Umbilical cord (tissue), 2 donors: ENCODE data around the gene RBM39. TPM values are rescaled to one million over a fixed set of nuclear protein-coding genes. Genes with fewer than 3 reads are reported as not detected.
"Not testable (repeated sequence)": the region's sequence is repeated elsewhere in the genome, so short reads cannot be mapped to it uniquely, and the experiment has no call there.

Experiments
- DNase-seq: peaks from one replicate; pipeline ENCODE4 v3.0.0-alpha.2; 2015; ENCODE audit warnings: low spot score
- total RNA-seq: library from RNA; depleted of rRNA; stranded (reverse); fragments of >200 nt; gene quantifications from one replicate; pipeline ENCODE4 v1.2.3, GENCODE V29; 2014; ENCODE audit warnings: low replicate concordance; ENCODE audit not compliant: insufficient read depth

RBM39 gene
- total RNA-seq, 1 donor from 2014 or later, result 460 TPM

DNA sequence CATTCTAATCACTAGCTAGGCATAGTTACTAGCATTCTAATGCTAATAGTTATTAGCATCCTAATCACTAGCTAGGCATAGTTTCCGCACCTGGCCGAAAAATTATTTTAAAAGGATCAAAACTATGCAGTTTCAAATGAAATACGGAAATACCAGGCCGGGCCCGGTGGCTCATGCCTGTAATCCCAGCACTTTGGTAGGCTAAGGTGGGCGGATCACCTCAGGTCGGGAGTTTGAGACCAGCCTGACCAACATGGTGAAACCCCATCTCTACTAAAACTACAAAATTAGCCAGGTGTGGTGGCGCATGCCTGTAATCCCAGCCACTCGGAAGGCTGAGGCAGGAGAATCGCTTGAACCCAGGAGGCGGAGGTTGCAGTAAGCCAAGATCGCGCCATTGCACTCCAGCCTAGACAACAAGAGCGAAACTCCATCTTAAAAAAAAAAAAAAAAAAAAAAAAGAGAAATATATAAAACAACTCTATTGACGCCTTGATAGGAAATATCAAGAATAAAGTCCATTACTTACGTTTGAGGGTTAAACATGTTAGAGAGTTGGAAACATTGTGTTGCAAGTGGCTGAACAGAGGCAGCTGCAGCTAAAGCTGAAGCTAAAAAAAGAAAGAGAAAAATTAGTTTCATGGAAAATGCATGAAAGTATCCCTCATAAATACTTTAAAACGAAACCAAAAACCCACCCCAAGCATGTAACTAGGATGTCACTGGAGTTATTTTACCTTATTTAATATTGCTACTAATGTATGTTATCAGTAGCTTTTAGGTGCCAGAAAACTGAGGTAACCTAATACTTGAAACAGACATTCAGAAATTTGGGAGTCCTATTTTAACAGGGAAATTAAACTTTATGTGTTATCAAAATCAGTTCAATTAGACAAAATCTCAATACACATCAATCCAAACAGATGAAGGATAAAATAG is 35.2 kb downstream of the RBM39 start:
- not testable (repeated sequence) for DNase-seq

DNA sequence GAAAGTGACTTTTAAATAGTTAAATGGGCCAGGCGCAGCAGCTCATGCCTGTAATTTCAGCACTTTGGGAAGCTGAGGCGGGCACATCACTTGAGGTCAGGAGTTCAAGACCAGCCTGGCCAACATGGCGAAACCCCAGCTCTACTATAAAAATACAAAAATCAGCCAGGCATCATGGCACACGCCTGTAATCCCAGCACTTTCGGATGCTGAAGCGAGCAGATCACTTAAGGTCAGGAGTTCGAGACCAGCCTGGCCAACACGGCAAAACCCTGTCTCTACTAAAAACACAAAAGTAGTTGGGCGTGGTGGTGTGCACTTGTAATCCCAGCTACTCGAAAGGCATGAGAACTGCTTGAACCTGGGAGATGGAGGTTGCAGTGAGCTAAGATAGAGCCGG is 36.2 kb downstream of the RBM39 start:
- DNase-seq, result not testable (repeated sequence)

DNA sequence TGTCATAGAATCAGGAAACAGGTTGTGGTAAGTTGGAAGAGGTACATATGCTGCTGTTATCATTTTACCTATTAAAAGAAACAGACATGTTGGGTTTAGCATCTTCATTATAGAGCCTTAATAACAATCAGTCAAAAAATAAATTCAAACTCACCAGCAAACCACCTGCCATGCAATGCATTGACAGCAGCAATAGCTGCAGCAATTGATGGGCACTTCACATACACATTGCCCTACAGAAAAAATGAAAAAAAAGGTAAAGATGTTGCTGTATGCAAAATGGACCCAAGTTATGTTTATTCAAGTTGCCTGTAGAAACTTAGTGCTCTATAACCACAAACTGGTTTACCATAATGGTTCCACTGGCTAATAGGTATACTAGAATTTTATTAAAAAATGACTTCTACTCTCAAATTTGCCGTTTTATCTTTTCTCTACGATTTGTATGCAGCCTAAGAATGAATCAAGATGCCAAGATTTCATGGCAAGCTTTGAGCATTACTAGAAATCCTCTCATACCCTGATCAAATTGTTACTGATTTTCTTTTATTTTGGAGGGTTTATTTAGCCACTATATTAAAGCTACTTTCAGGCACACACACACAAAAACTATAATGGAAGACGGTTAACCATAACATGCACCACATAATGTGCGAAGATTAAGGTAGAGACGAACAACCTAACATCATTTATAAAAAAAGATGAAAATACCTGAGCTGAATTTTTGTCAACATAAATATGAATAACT is 37.4 kb downstream of the RBM39 start:
- no peak for DNase-seq

DNA sequence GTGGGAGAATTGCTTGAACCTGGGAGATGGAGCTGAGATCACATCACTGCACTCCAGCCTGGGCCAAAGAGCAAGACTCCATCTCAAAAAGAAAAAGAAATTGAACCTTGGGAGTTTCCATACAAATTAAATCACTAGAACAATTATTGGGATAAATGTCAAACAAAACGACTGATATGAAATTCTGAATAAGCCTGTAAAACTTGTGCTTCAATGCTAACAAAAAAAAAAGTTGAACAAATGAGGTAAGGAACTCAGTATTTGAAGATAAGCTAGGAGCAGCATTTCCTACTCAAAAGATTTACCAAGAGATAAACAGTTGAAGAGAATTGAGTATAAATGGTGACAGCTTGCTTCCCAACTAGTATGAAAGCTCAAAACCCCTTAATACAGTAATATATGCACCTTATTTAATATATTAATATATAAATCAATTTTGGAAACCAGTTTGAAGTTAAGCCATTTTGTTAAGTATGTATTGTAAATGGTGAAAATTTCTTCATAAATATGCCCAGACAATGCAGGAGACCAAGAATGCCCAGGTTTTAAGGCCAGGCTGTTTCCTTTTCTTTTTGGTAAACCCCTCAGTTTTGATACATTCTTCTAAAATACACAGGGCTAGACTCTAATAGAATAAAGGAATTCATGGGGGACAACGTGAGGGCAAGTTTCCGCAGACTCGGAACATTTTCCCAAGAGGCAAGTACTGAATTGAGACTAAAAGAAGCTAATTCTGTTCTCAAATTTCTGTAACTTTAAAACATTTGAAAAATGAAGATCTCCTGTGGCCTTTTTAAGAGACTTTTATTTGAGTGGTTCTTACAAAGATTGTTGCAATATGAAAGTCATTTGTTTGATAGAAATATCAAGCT is 39.0 kb downstream of the RBM39 start:
- no peak for DNase-seq

DNA sequence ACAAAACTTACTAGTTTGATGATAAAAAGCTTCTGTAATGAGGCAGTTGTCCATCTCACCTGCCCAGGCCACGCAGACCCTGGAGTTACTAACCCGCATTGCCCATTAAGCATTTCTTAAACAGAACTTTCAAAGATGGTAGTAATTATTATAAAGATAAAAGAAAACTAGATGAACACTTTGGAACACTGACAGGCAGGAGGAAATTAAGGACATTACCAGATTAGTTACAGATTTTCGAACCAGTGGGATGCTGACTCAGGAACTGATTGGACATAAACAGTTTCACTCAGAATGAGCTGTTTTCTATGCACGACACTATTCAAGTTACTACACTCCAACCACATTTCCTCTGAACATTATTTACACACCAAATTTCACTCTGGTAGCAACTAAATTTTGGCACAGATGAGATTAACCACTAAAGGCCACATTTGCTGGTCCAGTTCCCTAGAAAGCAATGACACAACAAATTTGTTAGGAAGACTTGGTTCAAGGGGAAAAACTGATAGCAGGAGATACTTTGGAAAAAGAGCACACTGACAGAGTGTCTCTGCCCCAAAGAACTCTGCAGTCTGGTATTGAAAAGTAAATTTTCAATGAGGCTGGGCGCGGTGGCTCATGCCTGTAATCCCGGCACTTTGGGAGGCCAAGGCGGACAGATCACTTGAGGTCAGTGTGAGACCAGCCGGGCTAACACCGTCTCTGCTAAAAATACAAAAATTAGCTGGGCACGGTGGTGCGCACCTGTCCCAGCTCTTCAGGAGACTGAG is 39.8 kb downstream of the RBM39 start:
- DNase-seq, result no peak

DNA sequence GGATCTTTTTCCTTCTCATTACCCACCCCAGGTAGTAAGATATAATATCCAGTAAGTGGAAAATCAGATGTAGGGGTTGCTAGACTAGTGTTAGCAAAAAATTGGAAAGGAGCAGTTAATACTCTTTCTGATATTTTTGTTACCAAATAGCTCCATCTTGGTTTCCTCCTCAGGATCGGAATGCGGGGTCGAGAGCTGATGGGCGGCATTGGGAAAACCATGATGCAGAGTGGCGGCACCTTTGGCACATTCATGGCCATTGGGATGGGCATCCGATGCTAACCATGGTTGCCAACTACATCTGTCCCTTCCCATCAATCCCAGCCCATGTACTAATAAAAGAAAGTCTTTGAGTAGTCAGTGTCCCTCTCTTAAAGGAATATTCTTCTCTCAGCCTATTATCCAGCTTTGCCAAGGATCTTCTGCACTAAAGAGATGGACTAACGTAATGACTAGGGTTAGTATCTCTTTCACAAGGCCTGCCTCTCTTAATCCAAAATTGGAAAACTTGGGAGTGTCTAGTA is 41.4 kb downstream of the RBM39 start:
- DNase-seq, result no peak

DNA sequence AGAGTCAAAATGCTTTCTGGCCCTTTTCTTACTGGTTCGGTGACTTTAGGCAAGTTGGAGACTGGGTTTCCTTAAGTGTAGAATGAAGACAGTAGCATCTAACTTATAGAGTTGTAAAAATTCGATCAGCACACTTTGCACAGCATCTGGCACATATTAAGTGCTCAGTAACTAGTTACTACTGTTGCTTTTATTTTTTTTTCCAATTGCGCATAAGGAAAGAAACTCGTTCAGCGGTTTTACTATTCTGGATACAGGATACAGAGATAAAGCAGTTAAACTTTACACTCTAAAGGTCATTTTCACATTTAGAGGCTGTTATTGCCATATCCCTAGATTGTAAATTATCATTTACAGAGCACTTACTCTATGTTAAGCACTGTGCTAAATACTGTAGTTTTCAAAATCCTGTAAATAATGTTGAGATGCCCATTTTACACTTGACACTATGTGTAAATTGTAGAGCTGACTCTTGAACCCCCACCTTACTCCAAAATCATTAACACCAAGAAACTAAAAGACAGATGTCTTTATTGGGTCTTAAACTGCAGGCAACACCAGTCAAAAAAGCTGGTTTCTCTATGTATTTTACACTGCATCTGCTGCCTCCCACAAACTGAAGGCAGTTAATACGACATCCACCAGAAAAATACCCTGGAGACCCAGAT is 42.0 kb downstream of the RBM39 start:
- no peak for DNase-seq

DNA sequence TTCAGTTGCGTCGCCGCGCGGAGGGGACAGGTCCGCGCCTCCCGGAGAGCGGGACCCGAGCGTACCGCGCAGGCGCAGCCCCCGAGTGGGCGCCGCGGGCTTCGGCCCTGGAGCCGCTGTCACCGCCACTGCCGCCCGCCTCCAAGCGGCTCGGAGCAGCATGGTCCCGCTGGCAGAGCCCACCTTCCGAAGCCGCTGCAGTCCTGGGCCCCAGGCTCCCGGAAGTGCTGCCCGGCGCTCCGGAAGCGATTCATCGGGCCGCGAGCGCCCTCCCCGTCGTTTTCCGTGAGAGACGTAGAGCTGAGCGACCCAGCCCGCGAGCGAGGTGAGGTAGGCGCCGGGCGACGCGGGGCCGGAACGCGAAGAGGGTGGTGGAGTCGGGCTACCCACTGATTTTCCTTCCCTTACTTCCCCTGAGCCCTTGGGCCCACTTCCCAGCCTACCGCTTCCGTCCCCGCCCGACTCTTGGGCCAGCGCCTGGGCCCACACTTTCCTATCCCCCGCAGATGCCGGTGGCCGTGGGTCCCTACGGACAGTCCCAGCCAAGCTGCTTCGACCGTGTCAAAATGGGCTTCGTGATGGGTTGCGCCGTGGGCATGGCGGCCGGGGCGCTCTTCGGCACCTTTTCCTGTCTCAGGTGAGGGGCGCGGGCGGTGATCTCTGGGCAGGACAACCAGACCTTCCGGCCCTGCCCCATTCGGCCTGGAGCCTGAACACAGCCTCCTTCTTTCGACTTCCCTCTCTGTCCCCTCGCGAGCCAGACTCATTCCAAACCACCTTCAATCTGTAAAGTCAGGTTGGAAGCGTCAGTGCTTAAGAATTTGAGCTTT is 42.7 kb downstream of the RBM39 start, which contains the start of the genes NFS1 and ROMO1:
Gene NFS1, minus strand, starts transcription at position 226 of the 830 bp plus-strand sequence. Its CDS starts 64 bp downstream, at position 162.
Gene ROMO1, plus strand, starts transcription at position 279 of the 830 bp plus-strand sequence. Its CDS starts 228 bp downstream, at position 507.
- peak; percentile 88 for DNase-seq

DNA sequence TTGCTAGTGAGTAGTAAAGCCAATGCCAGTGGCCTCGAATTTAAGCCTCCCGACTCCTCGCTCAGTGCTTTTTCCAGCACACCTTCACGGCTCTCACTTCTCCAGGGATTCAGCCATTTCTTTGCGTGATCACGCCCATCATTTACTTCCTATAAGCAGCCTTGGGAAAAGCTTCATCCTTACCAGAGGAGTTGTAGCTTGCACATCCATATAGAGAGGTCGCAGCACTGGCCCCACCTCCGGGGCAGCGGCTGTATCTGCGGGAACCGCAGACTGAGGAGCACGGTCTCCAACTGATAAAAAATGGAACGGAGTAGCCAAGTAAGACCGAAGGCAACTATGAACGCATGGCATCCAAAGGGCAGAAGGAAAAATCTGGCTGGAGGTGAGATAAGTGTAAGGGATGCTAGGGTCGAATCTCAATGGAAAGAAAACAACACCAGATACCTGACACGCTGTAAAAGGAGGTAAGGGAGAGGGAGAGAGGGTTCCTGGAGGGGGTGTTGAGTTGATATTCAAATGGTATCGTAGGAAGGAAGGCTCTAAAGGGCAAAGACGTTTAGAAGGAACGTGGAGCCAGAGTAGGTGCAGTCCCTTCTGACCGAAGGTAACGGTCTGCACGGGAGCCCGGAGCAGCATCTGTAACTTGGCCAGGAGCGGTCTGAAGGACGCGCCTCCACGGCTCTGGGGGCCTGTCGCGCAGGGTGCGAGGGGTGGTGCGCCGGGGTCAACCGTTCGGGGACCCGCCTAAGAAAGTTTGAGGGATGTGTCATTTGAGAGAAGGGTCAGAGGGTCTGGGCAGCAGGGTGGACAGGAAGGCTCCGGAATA is 43.5 kb downstream of the RBM39 start:
- DNase-seq, result peak; percentile 9

DNA sequence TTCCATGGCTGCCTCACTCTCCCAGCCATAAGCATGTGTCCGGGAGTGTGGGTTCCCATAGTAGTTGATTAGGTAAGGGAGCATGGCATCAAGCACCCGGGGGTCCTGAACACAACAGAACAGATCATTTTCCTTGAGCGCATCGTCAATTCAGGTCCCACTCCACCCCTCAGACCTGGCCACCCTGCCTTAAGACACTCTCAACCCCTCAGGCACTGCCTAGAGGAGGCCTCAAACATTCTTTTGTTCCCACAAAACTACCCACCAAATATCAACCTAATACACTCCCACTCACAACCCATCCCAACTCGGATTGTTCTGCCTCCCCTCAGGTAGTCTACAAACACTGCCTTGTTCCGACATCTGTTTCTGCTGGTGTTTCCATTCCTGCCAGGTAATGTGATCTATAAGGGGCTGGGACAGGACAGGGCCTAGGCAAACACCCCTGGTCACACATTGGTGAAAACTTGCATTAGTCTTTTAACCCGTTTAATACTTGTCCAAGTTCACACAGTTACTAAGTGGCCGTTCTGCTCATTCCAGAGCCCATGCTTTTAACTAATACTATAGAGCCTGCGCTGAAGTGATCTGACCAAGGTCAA is 44.3 kb downstream of the RBM39 start:
- no peak for DNase-seq

DNA sequence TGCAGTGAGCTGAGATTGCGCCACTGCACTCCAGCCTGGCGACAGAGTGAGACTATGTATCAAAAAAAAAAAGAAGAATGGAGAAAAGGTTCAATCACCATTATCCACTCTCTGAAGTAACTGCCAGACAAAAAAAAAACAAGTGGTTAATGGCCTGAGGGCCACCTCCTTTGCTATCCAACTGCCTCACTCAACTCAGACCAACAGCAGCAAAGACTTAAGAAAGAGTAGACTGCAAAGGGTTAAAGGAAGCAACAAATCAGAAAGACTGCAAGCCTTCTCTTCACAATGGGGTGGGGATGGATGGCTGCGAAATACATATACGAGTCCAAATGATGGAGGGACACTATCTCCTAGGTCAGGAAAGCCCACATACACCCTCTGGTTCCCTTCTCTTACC is 46.1 kb downstream of the RBM39 start:
- no peak for DNase-seq

DNA sequence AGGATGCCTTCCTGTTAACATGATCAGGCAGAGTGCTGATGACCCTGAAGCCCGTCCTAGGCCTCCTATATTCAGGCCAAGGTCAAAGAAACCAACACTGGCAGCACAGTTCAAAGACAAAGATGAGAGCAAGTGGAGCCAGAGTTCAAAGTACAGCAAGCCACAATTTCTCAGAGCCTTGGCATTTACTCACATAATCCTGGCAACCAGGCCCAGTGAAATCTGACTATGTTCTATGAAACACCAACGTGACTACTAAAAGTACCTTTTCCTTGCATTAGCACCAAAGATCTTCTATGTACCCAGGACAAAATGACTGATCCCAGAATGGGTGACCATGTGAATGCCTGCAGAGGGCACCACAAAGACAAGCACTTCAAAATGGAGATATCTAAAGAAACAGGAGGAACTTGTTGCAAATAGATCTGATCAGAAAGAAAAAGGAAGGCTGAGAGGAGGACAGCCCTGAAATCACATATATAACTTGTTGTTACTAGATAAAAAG is 46.8 kb downstream of the RBM39 start:
- no peak for DNase-seq

DNA sequence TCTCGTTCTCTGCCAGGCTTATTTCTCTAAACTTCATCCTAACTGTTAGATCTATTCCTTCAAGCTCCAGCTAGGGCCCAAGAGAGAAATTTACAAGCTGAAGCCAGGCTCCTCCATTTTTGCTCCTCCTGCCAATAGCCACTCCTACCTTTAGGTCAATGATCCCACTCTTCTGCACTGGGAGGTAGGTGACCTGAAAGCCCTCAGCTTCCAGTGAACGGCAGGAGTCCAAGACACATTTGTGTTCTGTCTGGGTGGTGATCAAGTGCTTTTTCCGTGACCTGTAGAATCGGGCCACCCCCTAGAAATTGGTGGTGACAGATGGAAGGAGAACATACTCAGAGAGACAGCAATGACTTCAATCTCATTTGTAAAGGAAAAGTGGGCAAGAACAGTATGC is 51.8 kb downstream of the RBM39 start:
- DNase-seq, result no peak

DNA sequence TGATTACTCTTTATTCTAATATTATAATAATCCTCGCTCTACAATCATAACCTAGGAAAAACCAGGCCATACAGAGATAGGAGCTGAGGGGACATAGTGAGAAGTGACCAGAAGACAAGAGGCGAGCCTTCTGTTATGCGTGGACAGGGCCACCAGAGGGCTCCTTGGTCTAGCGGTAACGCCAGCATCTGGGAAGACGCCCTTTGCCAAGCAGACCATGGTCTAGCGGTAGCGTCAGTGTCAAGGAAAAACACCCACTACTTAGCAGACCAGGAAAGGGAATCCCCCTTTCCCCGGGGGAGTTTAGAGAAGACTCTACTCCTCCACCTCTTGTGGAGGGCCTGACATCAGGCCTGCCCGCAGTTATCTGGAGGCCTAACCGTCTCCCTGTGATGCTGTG is 55.2 kb downstream of the RBM39 start:
- not testable (repeated sequence) for DNase-seq

DNA sequence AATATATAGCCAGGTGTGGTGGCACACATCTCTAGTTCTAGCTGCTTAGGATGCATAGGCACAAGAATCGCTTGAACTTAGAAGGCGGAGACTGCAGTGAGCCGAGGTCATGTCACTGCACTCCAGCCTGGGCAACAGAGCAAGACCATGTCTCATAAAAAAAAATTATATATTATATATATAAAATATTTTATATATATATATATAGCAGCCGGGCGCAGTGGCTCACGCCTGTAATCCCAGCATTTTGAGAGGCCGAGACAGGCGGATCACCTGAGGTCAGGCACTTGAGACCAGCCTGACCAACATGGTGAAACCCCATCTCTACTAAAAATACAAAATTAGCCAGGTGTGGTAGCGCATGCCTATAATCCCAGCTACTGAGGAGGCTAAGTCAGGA is 56.7 kb downstream of the RBM39 start:
- DNase-seq, result not testable (repeated sequence)

DNA sequence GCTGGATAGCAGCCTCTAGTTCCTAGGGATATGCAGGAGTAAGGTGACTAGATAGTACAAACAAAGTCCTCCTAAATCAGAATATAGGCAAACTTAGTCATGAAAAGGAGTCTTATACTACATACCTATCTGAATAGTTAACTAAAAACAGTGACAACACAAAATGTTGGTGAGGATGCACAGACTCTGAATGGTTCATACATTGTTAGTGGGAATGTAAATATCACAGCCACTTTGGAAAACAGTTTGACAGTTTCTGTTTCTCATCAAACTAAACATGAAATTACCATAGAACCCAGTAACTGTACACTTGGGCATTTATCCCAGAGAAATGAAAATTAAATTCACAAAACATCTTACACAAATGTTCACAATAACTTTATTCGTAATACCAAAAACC is 60.1 kb downstream of the RBM39 start:
- DNase-seq, result no peak

DNA sequence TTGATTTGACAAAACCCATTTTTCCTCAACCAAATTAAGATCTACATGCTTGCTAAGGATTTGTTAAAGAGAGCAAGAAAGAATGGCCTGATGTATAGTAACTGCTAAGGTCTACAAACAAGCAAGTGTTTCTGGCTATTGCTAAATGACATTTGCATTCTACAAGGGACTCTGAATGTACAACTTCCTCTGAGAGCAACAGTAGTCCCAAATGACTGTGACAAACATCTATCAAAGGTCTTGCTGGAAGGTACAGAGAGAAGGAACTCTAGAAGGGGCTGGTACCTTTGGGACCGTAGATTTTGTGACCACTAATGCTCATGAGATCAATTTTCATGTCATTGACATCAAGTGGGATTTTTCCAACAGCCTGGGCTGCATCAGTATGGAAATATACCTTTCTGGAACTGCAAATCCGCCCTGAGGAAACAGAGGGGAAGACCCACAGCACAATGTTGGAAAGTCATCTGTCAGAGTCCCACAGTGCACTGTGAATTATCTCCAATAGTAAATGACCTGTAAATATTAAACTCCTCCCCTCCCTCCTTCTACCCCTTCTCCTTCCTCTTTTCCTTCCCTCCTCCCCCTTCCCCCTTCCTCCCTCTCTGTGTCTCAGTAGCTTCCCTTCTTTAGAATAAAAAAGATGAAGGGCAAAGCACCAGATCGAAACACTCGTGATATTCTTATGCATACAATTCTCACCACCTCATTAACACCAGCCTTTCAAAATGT is 61.4 kb downstream of the RBM39 start:
- DNase-seq, result no peak
